A549 (cell line): ENCODE measurements around the gene BMAL1. TPM values are rescaled to one million over a fixed set of nuclear protein-coding genes. Genes with fewer than 3 reads are reported as not detected.
A peak's percentile ranks its signal among the peaks of the same experiment; 100 is the strongest.

Experiments used
- ATAC-seq, 2 experiments: fragments of 200-7000 bp in 1 of 2; fragments of >200 bp in 1 of 2; cut with Nextera tagmentation in 1 of 2; cut with Tn5 transposase in 1 of 2; 3 replicates each; pipeline versions ENCODE4 v1.8.0 to v1.9.1; 2018 to 2020; ENCODE audit warnings: mild to moderate bottlenecking in 1 of 2, moderate library complexity in 1 of 2
- CTCF ChIA-PET: fragments of 300-600 bp; sonication (Branson Sonifier 250); formaldehyde crosslinking; extraction: SDS; loops from one replicate; lab custom pipeline; 2021; ENCODE audit warnings: antibody characterized with exemption, inconsistent platforms; lab: Yijun Ruan, JAX
- POLR2A ChIA-PET: fragments of 350-600 bp; formaldehyde crosslinking; extraction: SDS; loops from one replicate; lab custom pipeline; 2021; ENCODE audit warnings: antibody characterized with exemption, inconsistent platforms; lab: Yijun Ruan, JAX
- DNase-seq, 2 experiments: peaks; one replicate each; pipeline versions ENCODE4 v3.0.0 to v3.0.0-alpha.2; 2011 to 2016; ENCODE audit warnings: low read depth in 1 of 2, low spot score in 1 of 2
- FAIRE-seq: peaks from 2 replicates; lab custom pipeline; 2011; peaks lifted over from hg19 to GRCh38; lab: Jason Lieb, UNC
- H3K27ac ChIP-seq, 2 experiments: fragments of >200 bp; sonication (Bioruptor Twin); formaldehyde crosslinking; 3 replicates each; pipeline ENCODE4 v1.5.1; 2016 to 2017
- H3K4me1 ChIP-seq: fragments of >200 bp; sonication (Bioruptor Twin); formaldehyde crosslinking; 3 replicates; pipeline ENCODE4 v1.6.1; 2016
- H3K4me2 ChIP-seq: fragments of >200 bp; sonication (Bioruptor Twin); formaldehyde crosslinking; 3 replicates; pipeline ENCODE4 v1.6.1; 2016
- H3K4me3 ChIP-seq: fragments of >200 bp; sonication (Bioruptor Twin); formaldehyde crosslinking; 3 replicates; pipeline ENCODE4 v1.5.1; 2016
- H3K9me3 ChIP-seq: fragments of >200 bp; sonication (Bioruptor Twin); formaldehyde crosslinking; 3 replicates; pipeline ENCODE4 v1.6.1; 2016
- CBX8 ChIP-seq: fragments of 200-600 bp; sonication (generic); IDR thresholded peaks from 2 replicates; pipeline ENCODE4 v1.6.1; 2016
- CHD2 ChIP-seq: fragments of 150-350 bp; IDR thresholded peaks from 2 replicates; pipeline ENCODE4 v1.6.1; 2014; ENCODE audit warnings: low read length; ENCODE audit not compliant: partially characterized antibody
- CHD4 ChIP-seq: fragments of 200-600 bp; sonication (generic); IDR thresholded peaks from 2 replicates; pipeline ENCODE4 v1.6.1; 2016; ENCODE audit warnings: antibody characterized with exemption, mild to moderate bottlenecking, borderline replicate concordance
- EHF ChIP-seq: fragments of 250-450 bp; sonication (Bioruptor Pico); IDR thresholded peaks from 2 replicates; pipeline ENCODE4 v1.5.0; 2020; ENCODE audit warnings: mild to moderate bottlenecking
- EHMT2 ChIP-seq: fragments of 200-600 bp; sonication (generic); IDR thresholded peaks from 2 replicates; pipeline ENCODE4 v1.6.1; 2016; ENCODE audit warnings: antibody characterized with exemption, low read depth, mild to moderate bottlenecking, moderate library complexity
- HOXA7 ChIP-seq: fragments of 250-450 bp; sonication (Bioruptor Pico); IDR thresholded peaks from 2 replicates; pipeline ENCODE4 v1.5.0; 2020; ENCODE audit warnings: mild to moderate bottlenecking, moderate library complexity
- HOXB13 ChIP-seq: fragments of 250-450 bp; sonication (Bioruptor Pico); IDR thresholded peaks from 2 replicates; pipeline ENCODE4 v1.5.0; 2020; ENCODE audit warnings: low read depth, mild to moderate bottlenecking, moderate library complexity
- MAFK ChIP-seq: fragments of 450-650 bp; IDR thresholded peaks from 2 replicates; pipeline ENCODE4 v1.6.1; 2014; ENCODE audit not compliant: partially characterized antibody
- MAZ ChIP-seq: fragments of 150-350 bp; IDR thresholded peaks from 2 replicates; pipeline ENCODE4 v1.6.1; 2014; ENCODE audit warnings: antibody characterized with exemption, low read depth, low read length, borderline replicate concordance
- MYC ChIP-seq: IDR thresholded peaks from 2 replicates; pipeline ENCODE4 v1.6.1; 2012; ENCODE audit warnings: mild to moderate bottlenecking, inconsistent platforms, low read length, improper control_type of control experiment, borderline replicate concordance
- NPAS2 ChIP-seq: fragments of 250-450 bp; sonication (Bioruptor Pico); IDR thresholded peaks from 2 replicates; pipeline ENCODE4 v1.8.0; 2022; ENCODE audit warnings: mild to moderate bottlenecking, moderate library complexity, borderline replicate concordance
- RAD21 ChIP-seq, 2 experiments: fragments of >200 bp in 1 of 2; sonication (Bioruptor Twin) in 1 of 2; formaldehyde crosslinking in 1 of 2; IDR thresholded peaks in 1 of 2; conservative IDR thresholded peaks in 1 of 2; 2 replicates in 1 of 2; 3 replicates in 1 of 2; pipeline ENCODE4 v1.6.1; 2012 to 2018; ENCODE audit warnings: inconsistent platforms in 1 of 2
- RARB ChIP-seq: fragments of 250-450 bp; sonication (Bioruptor Pico); IDR thresholded peaks from 2 replicates; pipeline ENCODE4 v1.8.0; 2021; ENCODE audit warnings: mild to moderate bottlenecking, moderate library complexity
- RFX5 ChIP-seq: fragments of 450-650 bp; IDR thresholded peaks from 2 replicates; pipeline ENCODE4 v1.7.1; 2014; ENCODE audit warnings: antibody characterized with exemption, mild to moderate bottlenecking, moderate library complexity
- SMC3 ChIP-seq: fragments of >200 bp; sonication (Bioruptor Twin); formaldehyde crosslinking; IDR thresholded peaks from 3 replicates; pipeline ENCODE4 v1.6.1; 2018; ENCODE audit warnings: inconsistent platforms
- TFCP2L1 ChIP-seq: fragments of 250-450 bp; sonication (Bioruptor Pico); IDR thresholded peaks from 2 replicates; pipeline ENCODE4 v1.5.0; 2021; ENCODE audit warnings: mild to moderate bottlenecking
- ZFP36 ChIP-seq: fragments of 450-650 bp; IDR thresholded peaks from 2 replicates; pipeline ENCODE4 v1.6.1; 2014; ENCODE audit warnings: borderline replicate concordance; ENCODE audit not compliant: partially characterized antibody
- WGBS: methylation state at CpG from one replicate; pipeline ENCODE4 v1.1.6; 2017; ENCODE audit errors: missing lambda C conversion rate; 5-methylcytosine and 5-hydroxymethylcytosine counted together
- polyA plus RNA-seq, 4 experiments: library from polyadenylated mRNA; depleted of rRNA in 3 of 4; stranded (reverse); fragments of >200 nt; fragmentation: RNase III in 1 of 4; extraction: RNeasy Plus Mini Kit Qiagen cat#74134 plus additional on column Dnase treatment in 1 of 4; gene quantifications; 2 replicates in 3 of 4; 3 replicates in 1 of 4; pipeline ENCODE4 v1.2.3, GENCODE V29; 2011 to 2017
- TF ChIP-seq, protein P1 (sequence below): fragments of >200 bp; sonication (Bioruptor Twin); formaldehyde crosslinking; IDR thresholded peaks from 2 replicates; pipeline ENCODE4 v1.6.1; 2016
- TF ChIP-seq, protein P2 (sequence below): fragments of >200 bp; sonication (Bioruptor Twin); formaldehyde crosslinking; IDR thresholded peaks from 3 replicates; pipeline ENCODE4 v1.6.1; 2016
- TF ChIP-seq, protein P3 (sequence below): fragments of 450-650 bp; IDR thresholded peaks from 2 replicates; pipeline ENCODE4 v1.6.1; 2014; ENCODE audit warnings: antibody characterized with exemption
- TF ChIP-seq, protein P4 (sequence below): fragments of 250-450 bp; sonication (Bioruptor Pico); IDR thresholded peaks from 2 replicates; pipeline ENCODE4 v1.5.0; 2020; ENCODE audit warnings: low read depth, mild to moderate bottlenecking, moderate library complexity
- TF ChIP-seq, protein P5 (sequence below): fragments of >200 bp; sonication (Bioruptor Twin); formaldehyde crosslinking; IDR thresholded peaks from 3 replicates; pipeline ENCODE4 v1.5.1; 2016

The BMAL1 gene
- polyA plus RNA-seq, 2 of the 4 experiments (the other 2 are of a cell fraction) = 28.6 to 29.2 TPM

DNA sequence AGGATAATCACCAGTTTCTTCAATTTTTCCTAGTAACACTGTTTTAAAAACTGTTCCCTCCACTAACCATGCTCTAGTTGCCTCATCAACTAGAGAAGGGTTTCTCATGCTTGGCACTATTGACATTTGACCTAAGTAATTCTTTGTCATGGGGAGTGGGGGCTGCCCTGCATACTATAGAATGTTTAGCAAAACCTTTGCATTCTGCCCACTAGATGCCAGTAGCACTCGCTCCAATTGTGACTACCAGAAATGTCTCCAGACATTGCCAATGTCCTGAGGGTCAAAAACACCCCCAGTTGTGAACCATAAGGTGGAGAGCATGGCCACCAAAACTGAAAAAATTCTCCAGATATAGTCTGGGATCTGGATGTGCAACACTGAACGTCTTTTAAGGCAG, 27.6 kb upstream of the BMAL1 start:
- ChIA-PET POLR2A (no interaction called here), CTCF (interaction anchor here (0.7 to 6.3 kb wide), 12 partner anchors 9 to 135 kb away, joined by 3 to 36 read pairs (median 4); no protein-coding TSS in a partner anchor)

DNA sequence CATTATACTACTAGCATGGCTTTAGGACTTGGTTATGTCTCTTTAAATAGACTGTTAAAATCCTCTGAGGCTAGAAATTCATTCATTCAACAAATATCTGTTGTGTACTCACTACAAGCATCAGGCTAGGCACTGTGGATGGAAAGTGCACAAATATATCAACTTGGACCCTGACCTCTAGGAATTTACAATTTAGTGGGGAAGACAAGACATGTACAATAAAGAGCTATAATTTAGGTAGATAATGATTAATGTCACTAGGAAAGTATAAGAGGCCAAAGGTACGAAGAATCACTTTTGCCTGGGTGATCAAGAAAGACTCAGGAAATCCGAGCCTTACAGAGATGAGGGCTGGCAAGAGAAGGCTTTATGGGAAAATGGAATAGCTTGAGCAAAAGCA, 25.6 kb upstream of the BMAL1 start:
- peaks cover 6% of the 10 kb centered on the region for H3K4me1 ChIP-seq
- H3K9me3 ChIP-seq = no peaks in the 10 kb centered on the region
- ChIA-PET POLR2A (no interaction called here), CTCF (interaction anchor here (0.7 to 5.3 kb wide), 8 partner anchors 16 to 288 kb away, joined by 3 to 33 read pairs (median 4); no protein-coding TSS in a partner anchor)
- no peak for ATAC-seq
- DNase-seq = no peak
- no peak for TF ChIP-seq MYC
- TF ChIP-seq RARB (CRISPR knock-in tag) = no peak
- no peak for TF ChIP-seq RFX5
- no peak for TF ChIP-seq MAZ
- no peak for TF ChIP-seq EHMT2
- TF ChIP-seq, protein P1, sequence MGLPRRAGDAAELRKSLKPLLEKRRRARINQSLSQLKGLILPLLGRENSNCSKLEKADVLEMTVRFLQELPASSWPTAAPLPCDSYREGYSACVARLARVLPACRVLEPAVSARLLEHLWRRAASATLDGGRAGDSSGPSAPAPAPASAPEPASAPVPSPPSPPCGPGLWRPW = no peak
- TF ChIP-seq, protein P2, sequence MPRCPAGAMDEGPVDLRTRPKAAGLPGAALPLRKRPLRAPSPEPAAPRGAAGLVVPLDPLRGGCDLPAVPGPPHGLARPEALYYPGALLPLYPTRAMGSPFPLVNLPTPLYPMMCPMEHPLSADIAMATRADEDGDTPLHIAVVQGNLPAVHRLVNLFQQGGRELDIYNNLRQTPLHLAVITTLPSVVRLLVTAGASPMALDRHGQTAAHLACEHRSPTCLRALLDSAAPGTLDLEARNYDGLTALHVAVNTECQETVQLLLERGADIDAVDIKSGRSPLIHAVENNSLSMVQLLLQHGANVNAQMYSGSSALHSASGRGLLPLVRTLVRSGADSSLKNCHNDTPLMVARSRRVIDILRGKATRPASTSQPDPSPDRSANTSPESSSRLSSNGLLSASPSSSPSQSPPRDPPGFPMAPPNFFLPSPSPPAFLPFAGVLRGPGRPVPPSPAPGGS = no peak
- TF ChIP-seq NPAS2 (CRISPR knock-in tag) = no peak
- TF ChIP-seq CHD4 = no peak
- TF ChIP-seq HOXA7 = no peak
- TF ChIP-seq CBX8 = no peak
- TF ChIP-seq, protein P3, sequence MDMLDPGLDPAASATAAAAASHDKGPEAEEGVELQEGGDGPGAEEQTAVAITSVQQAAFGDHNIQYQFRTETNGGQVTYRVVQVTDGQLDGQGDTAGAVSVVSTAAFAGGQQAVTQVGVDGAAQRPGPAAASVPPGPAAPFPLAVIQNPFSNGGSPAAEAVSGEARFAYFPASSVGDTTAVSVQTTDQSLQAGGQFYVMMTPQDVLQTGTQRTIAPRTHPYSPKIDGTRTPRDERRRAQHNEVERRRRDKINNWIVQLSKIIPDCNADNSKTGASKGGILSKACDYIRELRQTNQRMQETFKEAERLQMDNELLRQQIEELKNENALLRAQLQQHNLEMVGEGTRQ = no peak
- TF ChIP-seq TFCP2L1 (CRISPR knock-in tag) = no peak
- TF ChIP-seq CHD2 = no peak
- no peak for TF ChIP-seq ZFP36
- TF ChIP-seq, protein P4, sequence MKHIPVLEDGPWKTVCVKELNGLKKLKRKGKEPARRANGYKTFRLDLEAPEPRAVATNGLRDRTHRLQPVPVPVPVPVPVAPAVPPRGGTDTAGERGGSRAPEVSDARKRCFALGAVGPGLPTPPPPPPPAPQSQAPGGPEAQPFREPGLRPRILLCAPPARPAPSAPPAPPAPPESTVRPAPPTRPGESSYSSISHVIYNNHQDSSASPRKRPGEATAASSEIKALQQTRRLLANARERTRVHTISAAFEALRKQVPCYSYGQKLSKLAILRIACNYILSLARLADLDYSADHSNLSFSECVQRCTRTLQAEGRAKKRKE (CRISPR knock-in tag) = no peak
- TF ChIP-seq HOXB13 (CRISPR knock-in tag) = no peak
- no peak for TF ChIP-seq EHF (CRISPR knock-in tag)
- WGBS = 69% methylated on average over 2 of the region's 2 CpGs
- no peak overlapping the region for H3K4me2 ChIP-seq
- H3K27ac ChIP-seq = no peak overlapping the region
- no peak for FAIRE-seq
- no peak overlapping the region for H3K4me3 ChIP-seq

More for the DNA sequence above, 27.6 kb upstream of the BMAL1 start:
- ATAC-seq (peak; percentile 75 to 82), DNase-seq (peak in 1 of 2 experiments; percentile 27), FAIRE-seq (no peak)
- Histone ChIP-seq H3K4me2 (peak overlapping the region; percentile 24; the same call in 1 of the 3 replicates), H3K9me3 (no peaks in the 10 kb centered on the region), H3K27ac (no peak overlapping the region), H3K4me3 (no peak overlapping the region), H3K4me1 (peaks cover 6% of the 10 kb centered on the region)
- 10% methylated on average over 2 of the region's 2 CpGs for WGBS
- TF ChIP-seq RAD21 (conservative IDR thresholded peaks at IDR 0.05 in 1 of 2, IDR thresholded peaks at IDR 0.05 in 1 of 2) (peak; percentile 66 to 70), MAFK (no peak), SMC3 (peak; percentile 64)
- TF ChIP-seq, protein P5, sequence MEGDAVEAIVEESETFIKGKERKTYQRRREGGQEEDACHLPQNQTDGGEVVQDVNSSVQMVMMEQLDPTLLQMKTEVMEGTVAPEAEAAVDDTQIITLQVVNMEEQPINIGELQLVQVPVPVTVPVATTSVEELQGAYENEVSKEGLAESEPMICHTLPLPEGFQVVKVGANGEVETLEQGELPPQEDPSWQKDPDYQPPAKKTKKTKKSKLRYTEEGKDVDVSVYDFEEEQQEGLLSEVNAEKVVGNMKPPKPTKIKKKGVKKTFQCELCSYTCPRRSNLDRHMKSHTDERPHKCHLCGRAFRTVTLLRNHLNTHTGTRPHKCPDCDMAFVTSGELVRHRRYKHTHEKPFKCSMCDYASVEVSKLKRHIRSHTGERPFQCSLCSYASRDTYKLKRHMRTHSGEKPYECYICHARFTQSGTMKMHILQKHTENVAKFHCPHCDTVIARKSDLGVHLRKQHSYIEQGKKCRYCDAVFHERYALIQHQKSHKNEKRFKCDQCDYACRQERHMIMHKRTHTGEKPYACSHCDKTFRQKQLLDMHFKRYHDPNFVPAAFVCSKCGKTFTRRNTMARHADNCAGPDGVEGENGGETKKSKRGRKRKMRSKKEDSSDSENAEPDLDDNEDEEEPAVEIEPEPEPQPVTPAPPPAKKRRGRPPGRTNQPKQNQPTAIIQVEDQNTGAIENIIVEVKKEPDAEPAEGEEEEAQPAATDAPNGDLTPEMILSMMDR = peak; percentile 52
